Epithelial cell of esophagus (primary cell): Measurements from ENCODE around the gene AQR.
"Not testable (repeated sequence)": the region's sequence is repeated elsewhere in the genome, so short reads cannot be mapped to it uniquely, and the experiment has no call there.

Experiments used
- DNase-seq: peaks from one replicate; pipeline ENCODE4 v3.0.0; 2010; ENCODE audit warnings: low read depth
- H3K4me3 ChIP-seq: 2 replicates; pipeline ENCODE4 v1.5.1; 2011; ENCODE audit warnings: mild to moderate bottlenecking, low read length, control low read depth
- CTCF ChIP-seq: IDR thresholded peaks from 2 replicates; pipeline ENCODE4 v1.5.1; 2011; ENCODE audit warnings: low read depth, mild to moderate bottlenecking, low read length, control low read depth, inconsistent platforms; ENCODE audit not compliant: insufficient read depth; ENCODE audit errors: missing control alignments

Gene AQR

DNA sequence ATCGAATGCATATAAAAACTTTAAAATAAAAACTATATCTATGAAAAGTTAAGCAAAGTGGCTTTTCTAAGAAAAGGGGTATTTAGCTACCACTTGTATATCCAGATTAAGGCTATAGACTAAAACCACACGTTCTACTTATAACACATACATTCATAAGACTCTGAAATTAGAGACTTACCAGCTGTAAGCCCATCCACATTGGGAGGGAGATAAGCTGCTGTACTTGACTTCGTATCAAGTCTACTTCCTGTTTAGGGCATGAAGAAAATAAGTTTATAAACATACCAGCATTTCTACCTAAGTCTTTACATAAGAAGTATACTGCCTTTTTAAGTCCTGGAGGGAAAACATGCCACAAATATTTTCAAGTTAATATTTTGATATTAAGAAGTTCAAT lies 27.7 kb downstream of the AQR start:
- no peak for DNase-seq
- no peak overlapping the region for H3K4me3 ChIP-seq
- no peak for TF ChIP-seq CTCF

DNA sequence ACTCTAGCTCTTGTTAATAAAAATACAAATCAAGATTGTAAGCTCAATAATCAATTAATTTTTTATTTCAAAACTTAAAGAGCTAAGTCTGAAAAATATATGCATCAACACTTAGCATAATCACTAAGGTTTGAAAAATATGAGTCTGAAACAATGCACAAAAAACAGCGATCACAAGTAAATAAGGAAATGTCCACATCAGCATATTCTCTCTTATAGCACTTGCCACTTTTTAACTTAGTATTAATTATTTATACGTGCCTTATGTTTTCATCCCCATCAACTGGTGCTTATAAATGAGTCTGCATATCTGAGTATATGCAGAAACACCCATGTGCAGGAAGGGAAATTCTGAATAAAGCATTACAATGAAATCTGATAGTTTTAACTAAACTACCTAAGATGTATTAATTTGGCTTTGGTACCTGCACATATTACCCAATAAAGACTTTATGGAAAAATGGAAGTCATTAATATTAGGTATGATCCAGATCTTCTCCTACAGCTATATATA lies 28.3 kb downstream of the AQR start:
- no peak for TF ChIP-seq CTCF
- H3K4me3 ChIP-seq: no peak overlapping the region
- DNase-seq: no peak

DNA sequence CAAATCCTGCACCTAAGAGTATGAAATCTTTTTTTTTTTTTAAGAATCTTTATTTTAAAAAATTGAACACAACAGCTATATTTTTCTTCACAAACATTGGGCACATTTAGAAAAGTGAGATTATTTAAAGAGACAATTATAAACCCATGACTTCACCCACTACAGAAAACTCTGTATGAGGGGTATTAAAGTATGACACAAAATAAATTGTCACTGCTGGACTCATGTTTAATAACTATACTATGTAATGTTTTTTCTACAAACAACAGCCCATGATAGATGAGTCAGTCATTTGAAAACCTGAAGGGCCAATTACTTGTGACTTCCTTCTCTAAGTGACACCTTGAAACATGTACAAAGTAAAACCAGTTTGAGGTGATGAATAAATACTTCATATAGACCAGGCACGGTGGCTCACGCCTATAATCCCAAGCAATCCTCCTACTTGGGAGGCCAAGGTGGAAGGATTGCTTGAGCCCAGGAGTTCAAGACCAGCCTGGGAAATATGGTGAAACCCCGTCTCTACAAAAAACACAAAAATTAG lies 36.0 kb downstream of the AQR start:
- H3K4me3 ChIP-seq: no peak overlapping the region
- peak; percentile 50 for DNase-seq
- no peak for TF ChIP-seq CTCF

DNA sequence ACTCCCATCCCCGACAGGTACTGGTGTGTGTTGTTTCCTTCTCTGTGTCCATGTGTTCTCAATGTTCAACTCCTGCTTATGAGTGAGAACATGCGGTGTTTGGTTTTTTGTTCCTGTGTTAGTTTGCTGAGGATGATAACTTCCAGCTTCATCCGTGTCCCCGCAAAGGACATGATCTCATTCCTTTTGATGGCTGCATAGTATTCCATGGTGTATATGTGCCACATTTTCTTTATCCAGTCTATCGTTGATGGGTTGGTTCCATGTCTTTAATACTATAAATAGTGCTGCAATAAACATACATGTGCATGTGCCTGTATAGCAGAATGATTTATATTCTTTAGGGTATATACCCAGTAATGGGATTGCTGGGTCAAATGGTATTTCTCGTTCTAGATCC lies 41.2 kb downstream of the AQR start:
- H3K4me3 ChIP-seq, DNase-seq: not testable (repeated sequence)

GRCh38 chr15:34927726-34928125 lies 41.8 kb downstream of the AQR start:
- H3K4me3 ChIP-seq: no peak overlapping the region
- no peak for TF ChIP-seq CTCF
- peak; percentile 84 for DNase-seq

- H3K4me3 ChIP-seq: no peak overlapping the region
- DNase-seq: no peak
- TF ChIP-seq CTCF: no peak
These were observed 55.2 kb downstream of the AQR start for GRCh38 chr15:34914317-34914716.

DNA sequence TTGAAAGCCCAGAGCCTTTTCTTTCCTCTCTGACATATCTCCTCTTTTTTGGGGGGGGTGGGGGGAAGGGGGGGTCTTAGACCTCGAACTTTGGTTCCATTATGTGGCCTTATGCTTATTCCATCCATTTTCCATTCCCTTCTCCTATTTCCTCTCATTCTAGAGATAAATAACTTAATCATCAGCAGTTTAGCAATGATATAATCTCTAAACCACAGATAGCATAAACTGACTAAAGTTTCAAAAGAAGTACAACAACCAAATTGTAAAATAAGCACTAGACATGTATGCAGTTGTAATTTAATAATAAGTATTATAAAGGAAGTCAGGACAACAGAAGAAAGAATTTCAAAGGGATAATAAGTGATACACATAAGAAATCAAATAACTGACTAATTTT lies 64.5 kb downstream of the AQR start:
- no peak overlapping the region for H3K4me3 ChIP-seq
- no peak for TF ChIP-seq CTCF
- no peak for DNase-seq
